ENCODE results near the gene AOPEP. TPM values are rescaled to one million over a fixed set of nuclear protein-coding genes. Genes with fewer than 3 reads are reported as not detected.

The AOPEP gene
- polyA plus RNA-seq, 5 donors: 29.3 to 40.6 (median 37.4) TPM

- no peak for DNase-seq
Measured at GRCh38 chr9:94714494-94714893, 12.0 kb upstream of the AOPEP start.

GRCh38 chr9:94717761-94718160, 8.7 kb upstream of the AOPEP start:
- no peak for DNase-seq

- no peak for DNase-seq
Measured at GRCh38 chr9:94718936-94719335, 7.6 kb upstream of the AOPEP start.

- no peak for DNase-seq
Measured at GRCh38 chr9:94719878-94720277, 6.6 kb upstream of the AOPEP start.

- no peak for DNase-seq
Measured at GRCh38 chr9:94720846-94721549, 5.5 kb upstream of the AOPEP start.

DNA sequence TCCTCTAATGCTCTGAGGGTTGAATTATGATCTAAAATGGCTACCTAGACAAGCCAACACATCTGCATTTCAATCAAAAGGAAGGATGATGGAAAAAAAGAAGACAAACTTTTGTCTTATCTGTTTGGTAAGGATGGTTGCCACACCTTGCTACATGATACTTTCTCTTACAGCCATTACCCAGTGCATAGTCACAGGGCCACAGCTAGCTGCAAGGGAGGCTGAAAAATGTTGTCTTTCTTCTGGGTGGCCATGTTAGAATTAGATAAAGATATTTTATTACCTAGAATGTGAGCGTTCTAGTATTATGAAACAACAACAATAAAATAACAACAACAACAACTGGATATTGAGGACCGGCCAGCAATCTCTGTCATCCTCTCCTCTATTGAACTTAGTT, 4.7 kb upstream of the AOPEP start:
- no peak for DNase-seq

DNA sequence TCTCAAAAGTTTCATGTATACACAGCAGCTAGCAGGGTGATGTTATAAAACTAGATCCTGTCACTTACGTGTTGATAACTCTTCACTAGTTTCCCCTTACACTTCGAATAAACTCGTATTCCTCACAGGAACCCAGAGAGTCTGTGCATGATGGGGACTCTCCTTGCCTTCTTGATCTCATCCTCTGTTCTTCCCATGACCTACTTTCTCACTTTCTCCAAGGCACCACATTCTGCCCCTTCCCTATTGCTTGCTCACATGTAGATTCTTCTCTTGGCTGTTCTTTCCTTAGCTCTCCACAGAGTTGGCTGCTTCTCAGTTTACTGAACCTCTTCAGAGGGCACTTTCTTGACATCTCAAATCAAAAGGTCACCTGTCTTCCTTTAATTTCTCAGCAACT, 1.2 kb upstream of the AOPEP start:
- no peak for DNase-seq

DNA sequence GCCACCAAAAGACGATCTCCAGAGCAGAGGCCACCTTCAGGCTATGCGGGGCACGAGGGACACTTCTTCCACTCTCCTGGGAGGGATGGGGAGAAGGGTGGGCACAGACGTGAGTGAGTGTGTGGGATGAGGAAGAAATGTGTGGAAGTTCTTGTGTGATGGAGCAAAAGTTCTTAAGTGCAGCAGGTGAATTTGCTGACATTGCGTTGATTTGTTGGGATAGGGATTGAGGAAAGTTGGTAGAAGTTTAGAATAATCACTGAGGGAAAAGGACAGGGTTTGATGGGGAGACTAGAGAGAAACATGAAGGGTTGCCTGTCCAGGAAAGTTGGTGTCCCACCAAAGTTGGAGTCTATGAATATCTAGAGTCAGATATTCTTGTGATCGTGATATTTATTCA, 2.2 kb downstream of the AOPEP start:
- no peak for DNase-seq

GRCh38 chr9:94729199-94729598, 2.7 kb downstream of the AOPEP start:
- DNase-seq: no peak

GRCh38 chr9:94734054-94734754, 7.7 kb downstream of the AOPEP start:
- peak in 1 of 2 donors; percentile 27 for DNase-seq

- DNase-seq: no peak
Measured at GRCh38 chr9:94736759-94737158, 10.3 kb downstream of the AOPEP start.

- no peak for DNase-seq
Measured at GRCh38 chr9:94740145-94740840, 13.8 kb downstream of the AOPEP start.

GRCh38 chr9:94741866-94742265, 15.4 kb downstream of the AOPEP start:
- peak; percentile 76 to 84 for DNase-seq

- peak in 1 of 2 donors; percentile 26 for DNase-seq
Measured at GRCh38 chr9:94743035-94743954, 16.8 kb downstream of the AOPEP start.

DNA sequence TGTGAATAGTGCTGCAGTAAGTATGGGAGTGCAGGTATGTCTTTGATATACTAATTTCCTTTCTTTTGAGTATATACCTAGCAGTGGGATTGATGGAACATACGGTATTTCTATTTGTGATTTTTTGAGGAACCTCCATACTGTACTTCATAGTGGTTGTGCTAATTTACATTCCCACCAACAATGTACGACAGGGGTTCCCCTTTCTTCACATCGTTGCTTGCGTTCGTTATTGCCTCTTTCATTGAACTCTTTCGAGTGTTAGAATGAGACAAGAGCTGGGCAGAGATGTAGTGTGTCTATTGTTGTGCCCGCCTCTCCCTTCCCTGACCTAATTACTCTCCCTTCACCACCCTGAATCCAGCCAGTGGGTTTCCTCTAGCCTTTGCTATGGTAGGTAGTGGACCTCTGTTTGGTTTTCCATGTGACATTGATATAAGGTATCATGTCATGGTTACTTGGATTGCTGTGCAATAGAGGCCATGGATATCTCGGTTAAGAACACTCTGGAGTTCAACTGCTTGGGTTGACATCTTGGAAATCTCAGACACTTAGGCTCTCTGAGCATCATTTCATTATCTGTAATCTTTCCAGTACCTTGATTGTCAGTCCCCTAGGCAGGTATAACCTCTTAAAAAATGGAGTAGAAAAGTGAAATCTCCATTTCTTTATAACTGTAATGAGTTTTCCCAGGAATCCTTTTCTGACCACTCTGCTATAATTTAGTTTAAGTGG, 19.5 kb downstream of the AOPEP start:
- no peak for DNase-seq

DNA sequence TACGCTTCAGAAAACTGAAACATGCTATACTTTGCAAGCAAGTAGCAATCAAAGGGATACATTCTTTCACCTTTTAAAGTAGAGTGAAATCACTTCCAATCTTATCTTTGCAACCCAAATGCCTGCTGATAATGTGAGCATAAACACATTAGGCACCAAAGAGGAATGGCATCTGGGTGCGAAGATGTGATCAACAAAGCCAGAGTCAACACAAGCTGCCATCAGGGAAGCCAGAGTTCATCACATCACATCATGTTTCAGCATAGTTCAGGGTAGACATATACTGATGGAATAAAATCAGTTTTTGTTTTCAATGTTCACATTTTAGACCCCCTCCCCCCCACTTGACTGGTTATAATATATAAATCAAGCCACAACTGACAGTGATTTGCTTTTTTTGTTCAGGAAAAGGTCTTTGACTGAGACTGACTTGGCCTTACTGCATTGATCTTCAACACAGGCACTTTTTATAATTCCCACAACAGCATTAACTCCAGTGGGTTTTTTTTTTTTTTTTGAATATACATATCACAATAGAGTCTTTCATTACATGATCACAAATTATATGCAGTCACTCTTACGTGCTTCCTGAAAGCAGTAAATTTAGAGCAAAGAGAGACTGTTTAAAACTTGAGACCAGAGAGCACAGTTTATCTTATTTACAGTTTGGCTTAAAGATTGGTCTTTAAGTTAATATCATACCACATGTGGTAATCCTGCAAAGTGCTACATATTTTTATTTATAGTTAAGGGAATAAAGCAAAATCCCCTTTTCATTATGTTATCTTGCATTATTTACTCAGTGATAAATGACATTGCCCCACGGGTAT, 20.3 kb downstream of the AOPEP start:
- no peak for DNase-seq

DNA sequence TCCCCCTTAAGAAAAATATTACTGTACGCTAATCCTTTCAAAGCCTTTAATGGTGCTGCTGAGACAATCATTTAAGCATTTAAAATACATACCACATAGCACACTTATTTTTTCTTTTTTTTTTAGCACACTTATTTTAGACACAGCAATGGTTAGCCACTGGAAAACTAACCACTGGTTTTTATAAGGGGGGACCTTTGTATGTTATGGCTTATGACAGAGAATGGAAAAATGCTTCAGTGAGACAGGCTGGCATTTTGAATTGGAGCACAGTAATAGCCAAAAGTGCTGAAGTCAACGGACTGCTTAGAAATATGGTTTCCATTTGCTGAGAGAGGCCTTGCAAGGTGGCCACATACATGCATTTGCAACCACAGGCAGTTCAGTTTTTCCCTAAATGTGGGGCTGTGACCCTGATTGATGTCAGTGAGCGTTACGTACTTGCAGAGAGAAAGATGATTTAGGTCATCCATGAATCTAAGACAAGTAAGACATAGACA, 28.5 kb downstream of the AOPEP start:
- DNase-seq: no peak

DNA sequence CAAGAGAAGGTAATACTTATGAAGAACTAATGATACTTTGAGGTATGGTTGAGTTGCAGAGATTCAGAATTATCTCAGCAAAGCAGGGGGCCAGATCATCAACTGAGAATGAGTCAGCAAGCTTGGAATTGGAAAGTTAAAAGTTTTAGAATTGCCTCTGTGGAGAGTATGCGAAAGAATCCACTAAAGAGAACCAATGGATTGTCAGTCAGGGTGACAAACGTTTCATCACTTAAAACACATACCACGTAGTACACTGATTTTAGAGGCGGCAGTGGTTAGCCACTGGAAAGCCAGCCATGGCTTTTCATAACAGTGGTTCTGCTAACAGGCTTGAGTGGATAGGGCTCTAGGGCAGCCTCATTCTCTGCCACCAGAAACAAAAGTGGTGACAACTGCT, 30.7 kb downstream of the AOPEP start:
- no peak for DNase-seq

GRCh38 chr9:94758031-94758430, 31.5 kb downstream of the AOPEP start:
- no peak for DNase-seq

GRCh38 chr9:94758880-94759279, 32.4 kb downstream of the AOPEP start:
- no peak for DNase-seq
